GM12872 (cell line): ENCODE measurements around the gene ABCF1.

Experiments
- TF ChIP-seq, protein P1 (sequence below): IDR thresholded peaks from 3 replicates; pipeline ENCODE4 v1.5.1; 2011; ENCODE audit warnings: low read depth, mild to moderate bottlenecking, low read length, moderate library complexity; ENCODE audit not compliant: insufficient read depth

Gene ABCF1

DNA sequence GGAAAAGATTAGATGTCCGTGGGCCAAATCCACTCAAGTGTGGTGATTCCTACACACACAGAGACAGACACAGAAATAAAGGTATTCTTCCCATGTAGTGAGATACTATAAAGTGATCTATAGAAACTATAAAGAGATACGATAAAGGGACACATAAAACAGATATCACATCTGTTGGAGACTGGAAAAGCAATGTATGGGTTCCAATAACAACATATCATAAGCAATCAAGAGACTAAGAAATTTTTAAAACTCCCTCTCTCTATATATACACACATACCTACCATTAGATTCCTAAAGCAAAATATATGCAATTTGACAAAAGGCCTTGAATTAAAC lies 40.6 kb downstream of the ABCF1 start:
- TF ChIP-seq, protein P1, sequence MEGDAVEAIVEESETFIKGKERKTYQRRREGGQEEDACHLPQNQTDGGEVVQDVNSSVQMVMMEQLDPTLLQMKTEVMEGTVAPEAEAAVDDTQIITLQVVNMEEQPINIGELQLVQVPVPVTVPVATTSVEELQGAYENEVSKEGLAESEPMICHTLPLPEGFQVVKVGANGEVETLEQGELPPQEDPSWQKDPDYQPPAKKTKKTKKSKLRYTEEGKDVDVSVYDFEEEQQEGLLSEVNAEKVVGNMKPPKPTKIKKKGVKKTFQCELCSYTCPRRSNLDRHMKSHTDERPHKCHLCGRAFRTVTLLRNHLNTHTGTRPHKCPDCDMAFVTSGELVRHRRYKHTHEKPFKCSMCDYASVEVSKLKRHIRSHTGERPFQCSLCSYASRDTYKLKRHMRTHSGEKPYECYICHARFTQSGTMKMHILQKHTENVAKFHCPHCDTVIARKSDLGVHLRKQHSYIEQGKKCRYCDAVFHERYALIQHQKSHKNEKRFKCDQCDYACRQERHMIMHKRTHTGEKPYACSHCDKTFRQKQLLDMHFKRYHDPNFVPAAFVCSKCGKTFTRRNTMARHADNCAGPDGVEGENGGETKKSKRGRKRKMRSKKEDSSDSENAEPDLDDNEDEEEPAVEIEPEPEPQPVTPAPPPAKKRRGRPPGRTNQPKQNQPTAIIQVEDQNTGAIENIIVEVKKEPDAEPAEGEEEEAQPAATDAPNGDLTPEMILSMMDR, result no peak

DNA sequence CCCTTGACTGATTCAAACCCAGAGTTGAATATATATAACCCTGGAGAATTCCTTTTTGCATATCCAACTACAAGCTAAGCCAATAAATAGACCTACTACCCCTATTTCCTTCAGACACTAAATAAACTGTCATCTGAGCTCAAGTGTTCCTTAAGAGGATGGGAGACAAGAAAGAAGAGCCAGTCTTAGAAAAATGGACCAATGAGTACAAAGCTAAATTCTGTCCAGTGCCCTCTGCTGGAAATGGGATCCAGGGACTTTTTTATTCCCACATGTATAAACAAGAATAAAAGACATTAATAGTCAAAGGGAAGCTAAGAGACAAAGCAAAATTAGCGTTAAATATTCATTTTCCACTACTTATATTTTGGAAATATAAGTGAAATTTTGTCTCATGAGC lies 41.0 kb downstream of the ABCF1 start:
- TF ChIP-seq, protein P1, result no peak

DNA sequence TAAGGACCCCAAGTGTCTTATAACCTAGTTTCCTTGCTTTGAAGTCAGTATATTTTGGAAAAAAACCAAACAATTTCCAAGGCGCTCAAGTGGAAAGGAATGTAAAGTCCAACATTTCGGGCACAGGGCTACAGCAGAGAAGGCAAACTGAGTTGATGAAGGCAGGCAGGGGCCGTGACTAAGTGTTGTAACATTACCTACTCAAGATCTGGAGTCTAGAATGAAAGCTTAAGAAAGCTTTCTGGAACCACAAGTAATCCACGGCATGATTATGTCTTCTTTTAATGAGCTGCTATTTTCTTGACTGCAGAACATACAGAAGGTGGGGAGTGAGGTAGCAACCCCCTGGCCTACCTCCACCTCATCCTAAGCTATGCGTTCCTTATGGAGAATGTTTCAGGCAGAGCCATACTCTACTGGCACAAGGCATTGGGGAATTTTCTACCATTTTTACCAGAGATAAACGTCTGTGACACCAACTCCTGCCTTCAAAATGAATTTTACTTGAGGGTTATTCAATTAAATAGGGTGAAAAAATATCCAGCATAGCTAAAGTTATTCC lies 41.5 kb downstream of the ABCF1 start:
- TF ChIP-seq, protein P1, result no peak

DNA sequence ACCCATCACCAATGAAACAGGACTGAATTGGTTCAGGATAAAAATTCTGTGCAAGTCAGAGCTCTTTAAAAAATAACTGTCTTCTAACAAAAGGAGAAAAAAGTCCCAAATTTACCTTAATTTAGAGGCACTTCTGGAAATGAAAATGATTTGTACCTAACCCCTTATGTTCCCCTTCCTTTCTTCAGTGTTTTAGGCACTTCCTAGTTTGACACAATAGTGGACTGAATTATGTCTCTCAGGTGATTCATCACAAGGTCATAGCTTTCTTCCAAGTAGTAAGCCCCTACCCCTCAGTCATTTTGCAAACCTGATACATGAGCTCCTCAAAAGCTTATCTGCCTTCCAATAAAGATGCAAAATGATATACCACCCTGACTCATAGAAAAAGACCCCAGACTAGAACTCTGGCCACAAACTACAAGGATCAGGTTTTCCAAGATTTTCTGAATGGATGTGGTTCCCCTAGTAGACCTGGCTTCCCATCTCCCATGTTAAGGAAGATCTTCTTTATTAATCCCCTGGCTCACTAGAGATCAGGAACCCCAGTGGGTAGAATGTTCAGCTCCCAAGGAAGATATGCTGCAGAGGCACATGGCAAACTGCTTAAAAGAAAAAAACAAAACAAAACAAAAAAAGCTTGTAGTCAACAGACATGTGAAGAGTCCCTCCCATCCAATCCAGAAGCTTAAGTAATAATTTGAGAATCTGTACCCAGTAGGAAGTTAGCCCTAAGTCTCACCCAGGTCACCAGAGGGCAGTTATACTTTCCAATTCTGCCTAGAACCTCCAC lies 42.2 kb downstream of the ABCF1 start:
- TF ChIP-seq, protein P1, result no peak

DNA sequence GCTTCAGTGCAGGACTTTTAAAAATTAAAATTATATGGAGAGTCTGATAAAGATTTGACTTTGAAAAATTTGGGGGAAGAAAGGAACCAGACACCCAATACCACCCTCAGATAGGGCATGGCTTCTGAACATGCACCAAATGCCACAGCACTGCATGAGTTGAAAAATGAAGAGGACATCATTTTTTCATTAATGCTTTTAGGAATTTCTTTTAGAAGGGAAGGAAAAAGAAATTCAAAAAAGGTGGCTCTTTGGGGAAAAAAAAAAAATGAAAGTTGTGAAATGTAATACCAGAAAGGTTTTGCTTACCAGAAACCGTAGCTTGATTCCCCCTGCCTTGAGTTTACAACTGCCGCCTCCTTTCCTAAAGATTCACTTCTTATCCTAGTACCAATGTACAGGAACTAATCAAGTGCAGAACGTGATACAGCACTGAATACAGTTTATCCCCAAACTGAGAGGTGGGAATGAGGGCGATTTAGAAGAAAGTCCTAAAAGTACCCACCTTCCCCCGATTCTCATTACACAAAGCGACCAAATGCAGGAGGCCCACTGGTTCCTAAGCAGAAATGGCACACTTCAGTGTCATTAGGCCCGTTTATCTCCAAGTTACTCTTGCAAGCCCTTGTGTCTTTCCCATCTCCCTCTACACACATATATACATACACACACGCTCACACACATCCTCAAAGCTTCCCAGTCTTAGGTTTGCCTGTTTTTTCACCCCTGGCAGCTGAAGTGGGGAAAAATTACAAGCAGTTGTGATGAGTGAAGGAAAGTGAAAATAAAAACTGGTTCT lies 43.0 kb downstream of the ABCF1 start:
- TF ChIP-seq, protein P1, result no peak

DNA sequence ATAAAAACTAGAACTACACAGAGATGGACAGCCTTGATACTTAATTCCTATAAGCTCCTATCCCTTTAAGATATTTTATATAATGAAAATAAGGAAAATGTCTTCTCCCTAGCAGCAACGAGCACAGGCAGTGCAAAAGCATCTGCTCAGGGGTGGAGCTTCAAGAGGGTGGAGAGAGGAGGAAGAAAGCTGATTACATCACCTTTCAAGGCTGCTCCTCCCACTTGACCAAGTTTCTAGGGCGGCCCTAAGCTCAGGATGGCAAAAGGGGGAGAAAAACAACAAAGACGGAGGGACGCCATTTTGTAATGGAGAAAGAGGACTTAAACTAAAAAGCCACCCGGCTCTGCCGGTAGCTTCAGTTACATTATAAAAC lies 43.6 kb downstream of the ABCF1 start:
- TF ChIP-seq, protein P1, result no peak

DNA sequence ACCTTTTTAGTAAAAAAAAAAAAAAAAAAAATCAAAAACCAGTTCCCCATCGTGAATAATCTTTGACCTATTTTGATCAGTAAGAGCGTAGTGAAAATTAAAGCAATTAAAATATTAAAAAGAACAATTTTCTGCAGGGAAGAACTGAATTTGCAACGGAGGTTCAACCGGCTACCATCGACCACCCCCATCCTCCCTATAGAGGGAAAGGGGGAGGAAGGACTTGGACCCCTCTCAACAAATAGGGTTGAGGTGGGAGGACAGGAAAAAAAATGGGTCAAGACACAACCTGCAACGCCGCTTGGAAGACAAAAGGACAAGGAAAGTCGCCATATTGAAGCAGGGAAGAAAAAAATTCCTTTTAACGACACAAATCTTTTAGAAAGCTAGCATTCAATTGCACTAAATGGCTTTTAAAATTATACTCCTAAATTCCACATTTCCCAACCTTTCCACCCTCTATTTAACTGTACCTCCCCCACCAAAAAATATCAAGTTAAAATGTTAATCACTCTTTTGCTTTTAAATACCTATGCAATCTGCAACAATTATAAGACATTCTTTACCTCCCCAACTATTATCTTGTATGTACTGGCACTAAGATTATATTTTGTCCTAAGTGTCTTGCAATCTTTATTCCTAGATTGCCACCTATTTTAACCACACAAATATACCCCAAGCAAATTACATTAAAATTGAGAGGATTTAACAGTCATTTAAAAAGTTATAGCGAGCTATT lies 44.1 kb downstream of the ABCF1 start:
- TF ChIP-seq, protein P1, result no peak
